T follicular helper cell (primary cell): Measurements from ENCODE around the gene MUSTN1.

Source experiments
- DNase-seq: peaks from one replicate; pipeline ENCODE4 v3.0.0-alpha.2; 2020; ENCODE audit warnings: low read depth
- total RNA-seq, 2 experiments: gene quantifications; one replicate each; lab custom pipeline; 2026; lab: John Stamatoyannopoulos, UW

Gene MUSTN1
- 0.04 to 0.06 reads per million in 2 experiments for total RNA-seq

GRCh38 chr3:52834871-52835501, at the start of gene MUSTN1:
MUSTN1 (minus strand) TSS chr3:52835019; CDS start chr3:52834948, 71 bp downstream.
- no peak for DNase-seq

GRCh38 chr3:52882377-52882776, 47.6 kb upstream of the MUSTN1 start:
- DNase-seq = no peak

- no peak for DNase-seq
Measured at GRCh38 chr3:52881871-52882270, 47.1 kb upstream of the MUSTN1 start.

GRCh38 chr3:52880474-52880873, 45.7 kb upstream of the MUSTN1 start:
- no peak for DNase-seq

DNA sequence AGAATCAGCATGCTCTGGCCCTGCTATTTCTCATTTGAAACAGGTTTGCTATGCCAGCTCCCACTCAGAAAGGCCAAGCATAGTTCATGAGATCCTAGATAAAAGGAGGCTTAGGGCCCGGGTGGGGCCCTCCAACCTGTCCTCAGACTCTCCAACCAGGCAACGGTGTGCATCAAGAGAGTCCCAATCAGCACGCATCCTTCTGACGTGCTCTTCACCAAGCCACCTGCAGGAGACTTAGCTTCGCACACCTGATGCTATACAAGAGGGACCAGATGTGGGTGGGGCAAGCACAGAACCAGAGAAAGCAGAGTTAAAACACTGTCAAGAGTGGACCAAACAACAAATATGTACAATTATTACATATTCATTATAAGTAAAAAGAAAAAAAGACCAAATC, 45.2 kb upstream of the MUSTN1 start:
- no peak for DNase-seq

DNA sequence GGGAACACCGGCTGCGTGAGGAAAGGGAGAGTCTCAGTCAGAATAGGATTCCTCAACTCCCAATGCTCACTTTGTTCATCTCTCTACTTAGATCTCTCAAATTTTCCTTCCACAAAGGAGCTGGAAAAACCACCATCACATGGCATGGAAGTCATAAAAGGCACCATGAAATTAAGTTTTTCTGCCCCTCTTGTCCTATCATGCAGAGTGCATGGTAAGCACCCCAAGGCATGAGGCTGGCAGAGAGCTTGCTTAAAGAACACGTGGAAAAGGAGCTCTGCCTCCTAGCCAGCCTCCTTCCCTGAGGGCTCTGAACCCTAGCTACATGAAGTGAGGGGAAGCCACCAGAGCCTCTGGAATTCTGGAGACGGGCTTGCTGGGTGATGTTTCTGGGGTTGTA, 44.8 kb upstream of the MUSTN1 start:
- DNase-seq = no peak

DNA sequence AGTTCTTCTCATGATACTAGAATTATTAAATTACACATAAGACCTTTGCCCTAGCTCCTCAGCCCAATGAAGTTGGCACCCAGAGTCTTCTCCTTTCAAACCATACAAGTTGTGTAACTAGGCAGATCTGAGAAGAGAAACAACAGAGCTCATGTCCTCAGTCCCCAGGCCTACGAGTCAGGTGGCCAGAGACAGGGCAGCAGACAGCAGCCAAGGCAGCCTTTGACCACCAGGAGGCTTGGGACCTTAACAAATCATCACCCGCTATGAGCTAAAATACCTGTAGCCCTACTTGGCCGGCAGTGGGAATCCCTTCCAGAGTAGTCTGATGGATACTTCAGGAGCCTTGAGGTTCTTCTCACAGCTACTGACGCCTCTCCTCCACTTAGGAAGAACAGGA, 44.3 kb upstream of the MUSTN1 start:
- DNase-seq = no peak

DNA sequence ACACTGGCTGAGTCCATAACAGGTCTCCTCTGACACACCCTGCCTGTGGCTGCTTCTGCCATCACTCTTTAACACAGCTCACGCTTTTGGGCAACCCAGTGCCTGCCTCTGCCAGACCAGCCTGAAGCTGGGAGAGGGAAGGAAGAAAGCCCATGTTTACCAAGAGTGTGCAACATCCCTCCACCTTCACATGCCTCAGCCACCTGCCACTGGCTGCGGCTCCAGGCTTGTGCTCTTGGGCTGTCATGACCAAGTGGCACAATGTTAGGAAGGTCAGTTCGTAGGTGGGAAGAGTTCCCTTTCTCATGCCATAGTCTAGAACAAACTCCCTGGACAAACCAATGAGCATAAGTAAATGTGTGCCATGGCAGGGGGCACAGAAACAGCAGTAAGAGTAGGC, 42.3 kb upstream of the MUSTN1 start:
- no peak for DNase-seq

- no peak for DNase-seq
Measured at GRCh38 chr3:52874864-52875587, 40.2 kb upstream of the MUSTN1 start.

DNA sequence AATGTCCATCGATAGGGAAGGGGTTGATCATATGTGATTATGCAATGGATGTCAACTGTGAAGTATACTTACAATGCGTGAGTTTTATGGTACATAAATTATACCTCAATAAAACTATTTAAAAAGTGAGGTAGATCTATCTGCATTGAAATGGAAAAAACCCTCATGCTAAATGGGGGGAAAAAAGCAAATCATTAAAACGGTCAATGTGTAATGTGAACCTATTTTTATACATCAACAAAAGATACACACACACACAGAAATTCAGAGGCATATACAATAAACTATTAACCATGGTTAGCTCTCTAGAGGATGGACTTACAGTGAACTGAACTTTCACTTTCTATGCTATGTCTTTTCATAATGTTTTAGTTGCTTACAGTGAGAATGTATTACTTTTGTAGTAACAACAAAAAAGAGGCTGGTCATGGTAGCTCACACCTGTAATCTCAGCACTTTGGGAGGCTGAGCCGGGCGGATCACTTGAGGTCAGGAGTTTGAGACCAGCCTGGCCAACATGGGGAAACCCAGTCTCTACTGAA, 39.4 kb upstream of the MUSTN1 start:
- DNase-seq = no peak

DNA sequence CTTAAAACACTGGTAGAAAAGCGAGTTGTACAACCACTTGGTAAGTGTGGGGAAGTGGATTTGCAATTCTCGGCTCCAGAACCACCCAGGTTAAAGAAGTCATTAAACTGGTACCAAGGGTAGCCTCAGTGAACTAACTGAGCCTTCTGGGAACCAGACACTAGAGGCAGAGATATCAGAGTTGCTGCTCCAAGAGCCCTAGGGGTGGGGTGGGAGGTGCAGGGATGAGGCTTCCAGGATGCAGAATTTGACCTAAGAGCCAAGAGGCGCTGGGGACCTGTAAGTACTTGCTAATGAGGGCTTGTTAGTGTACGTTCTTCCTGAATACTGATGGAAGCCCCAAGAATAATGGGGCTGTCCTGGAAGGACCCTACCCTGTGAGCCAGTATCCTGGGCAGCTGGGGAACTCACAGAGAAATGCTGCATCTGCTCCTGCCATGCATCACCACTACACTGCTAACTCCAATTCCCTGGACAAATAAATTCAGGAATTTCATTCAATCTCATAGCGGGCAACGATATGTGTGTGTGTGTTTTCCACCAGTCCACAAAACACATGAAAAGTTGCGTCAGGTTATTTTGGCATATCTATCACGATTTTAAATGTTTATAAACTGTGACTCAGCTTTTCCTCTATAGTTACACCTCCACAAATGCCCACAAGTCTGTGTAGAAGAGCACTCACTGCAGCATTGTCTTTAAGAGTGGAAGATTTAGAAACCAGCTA, 38.8 kb upstream of the MUSTN1 start:
- DNase-seq = no peak

DNA sequence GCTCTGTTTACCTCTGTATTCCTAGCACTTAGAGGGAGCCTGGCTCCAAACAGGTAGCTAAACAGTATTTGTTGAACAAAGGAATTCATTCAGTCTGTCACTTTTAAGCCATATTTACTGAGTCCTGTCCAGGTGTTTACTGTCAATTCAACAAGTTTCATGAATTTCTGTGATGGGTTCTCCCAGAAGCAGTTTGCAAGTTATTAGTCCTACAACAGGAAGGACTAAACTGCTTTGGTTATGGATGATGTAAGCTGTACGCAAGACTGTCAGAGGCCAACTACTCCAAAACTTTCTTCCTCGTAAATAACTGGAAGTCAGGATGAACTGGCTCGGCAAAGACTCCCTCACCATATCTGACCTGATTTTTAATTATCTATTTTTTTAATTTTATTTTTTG, 37.4 kb upstream of the MUSTN1 start:
- DNase-seq = no peak

DNA sequence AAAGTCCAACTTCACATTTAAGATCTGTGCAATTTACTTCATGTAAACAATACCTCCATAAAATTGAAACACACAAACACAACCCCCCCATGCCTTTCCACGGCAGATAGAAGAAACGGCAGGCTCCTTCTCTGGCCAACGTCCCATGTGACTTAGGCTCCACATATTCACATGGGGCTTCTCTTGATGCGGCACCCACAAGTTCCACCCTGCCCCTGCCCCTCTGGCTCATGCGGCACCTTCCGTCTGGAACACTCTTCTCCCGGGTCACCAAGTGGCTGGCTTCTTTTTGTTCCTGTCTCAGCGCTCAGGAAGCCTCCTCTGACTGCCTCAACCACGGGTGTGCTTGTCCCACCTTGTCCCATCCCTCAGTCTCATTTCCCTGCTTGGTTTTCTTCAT, 36.9 kb upstream of the MUSTN1 start:
- DNase-seq = no peak

- no peak for DNase-seq
Measured at GRCh38 chr3:52870471-52870870, 35.7 kb upstream of the MUSTN1 start.

DNA sequence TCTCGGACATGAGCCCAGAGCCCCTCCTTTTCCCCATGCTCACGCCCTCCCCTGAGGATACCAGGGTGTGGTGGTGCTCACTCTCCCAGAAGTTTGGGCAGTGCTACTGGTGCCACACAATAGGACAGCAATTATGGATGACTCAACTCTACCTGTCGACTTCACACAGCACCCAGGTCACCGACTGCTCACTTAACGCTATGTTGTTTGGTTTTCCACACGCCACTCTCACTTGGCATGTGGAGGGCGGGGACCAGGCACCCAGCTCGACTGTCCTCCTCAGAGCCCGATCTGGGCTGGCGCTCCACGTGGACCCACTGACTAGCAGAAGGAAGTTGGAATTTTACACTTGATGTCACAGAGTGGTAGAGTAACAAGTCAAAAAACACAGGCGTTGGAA, 31.6 kb upstream of the MUSTN1 start:
- DNase-seq = no peak

GRCh38 chr3:52865994-52866393, 31.2 kb upstream of the MUSTN1 start:
- DNase-seq = no peak

DNA sequence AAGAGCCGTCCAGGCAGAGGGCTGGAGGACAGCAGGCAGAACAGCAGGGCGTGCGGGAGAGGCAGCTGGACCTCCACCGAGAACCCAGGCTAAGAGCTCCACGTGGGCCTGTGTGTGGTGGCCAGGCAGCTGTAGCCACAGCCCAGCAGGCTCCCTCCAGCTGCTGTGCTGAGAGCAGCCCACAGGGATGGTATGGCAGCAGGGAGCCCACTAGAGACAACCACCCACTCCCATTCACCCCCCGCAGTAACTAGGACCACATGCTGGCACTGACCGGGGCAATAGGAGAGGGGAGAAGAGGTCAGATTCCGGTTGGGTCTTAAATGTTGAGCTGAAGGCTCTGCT, 25.6 kb upstream of the MUSTN1 start:
- no peak for DNase-seq

GRCh38 chr3:52859686-52860423, 25.0 kb upstream of the MUSTN1 start:
- DNase-seq = no peak

DNA sequence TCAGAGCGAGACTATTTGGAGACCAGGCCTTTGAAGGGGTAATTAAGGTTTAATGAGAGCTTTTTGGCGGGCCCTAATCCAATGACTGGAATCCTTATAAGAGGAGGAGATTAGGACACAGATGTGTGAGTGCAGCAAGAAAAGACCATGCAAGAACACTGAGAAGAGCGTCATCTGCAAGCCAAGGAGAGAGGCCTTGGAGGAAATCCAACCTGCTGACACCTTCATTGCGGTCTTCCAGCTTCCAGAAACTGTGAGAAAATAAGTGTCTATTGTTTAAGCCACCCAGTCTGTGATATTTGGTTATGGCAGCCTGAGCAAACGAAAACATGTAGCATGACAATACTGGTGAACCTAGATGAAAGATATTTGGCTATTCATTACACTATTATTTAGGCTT, 23.0 kb upstream of the MUSTN1 start:
- DNase-seq = no peak

DNA sequence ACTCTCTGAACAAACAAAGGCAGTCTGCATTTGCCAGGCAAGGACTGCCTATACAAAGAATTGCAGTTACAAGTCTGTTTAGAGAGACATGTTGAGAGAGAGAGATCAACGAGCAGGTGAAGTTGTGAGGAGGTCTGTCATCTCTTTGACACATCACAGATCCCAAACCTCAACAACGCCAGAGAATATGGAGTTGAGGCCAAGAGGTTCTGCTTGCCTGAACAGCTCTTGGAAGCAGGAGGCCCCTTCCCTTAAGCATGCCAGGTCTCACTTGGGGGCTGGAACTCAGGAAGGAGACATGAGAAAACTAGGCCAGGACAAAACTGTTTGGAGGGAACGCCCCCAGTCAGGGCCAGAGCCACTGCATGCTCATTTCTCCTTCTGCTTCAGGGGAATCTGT, 22.3 kb upstream of the MUSTN1 start:
- no peak for DNase-seq

DNA sequence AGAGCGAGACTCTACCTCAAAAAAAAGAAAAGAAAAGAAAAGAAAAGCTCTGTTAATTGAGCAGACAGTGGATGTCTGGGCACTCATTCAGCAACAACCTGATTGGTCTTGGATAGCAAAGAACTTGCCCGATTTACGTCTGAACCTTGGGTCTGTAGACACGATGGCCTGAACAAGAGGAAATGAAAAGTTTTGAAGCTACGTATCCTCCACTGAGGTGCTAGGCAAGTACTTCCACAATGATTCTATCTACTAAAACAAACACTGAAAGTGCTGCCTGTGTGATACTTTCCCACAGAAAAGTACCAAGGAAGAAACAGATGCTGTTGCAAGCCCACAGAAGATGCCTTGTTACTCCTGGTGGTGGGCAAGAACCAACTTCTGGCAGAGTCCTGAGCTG, 21.8 kb upstream of the MUSTN1 start:
- DNase-seq = no peak

- DNase-seq = no peak
Measured at GRCh38 chr3:52854013-52854412, 19.2 kb upstream of the MUSTN1 start.
